SK-N-SH (cell line): Measurements from ENCODE around the gene LY6G5C. TPM values are rescaled to one million over a fixed set of nuclear protein-coding genes. Genes with fewer than 3 reads are reported as not detected.
A peak's percentile ranks its signal among the peaks of the same experiment; 100 is the strongest.

Experiments
- CTCF ChIA-PET: fragments of 300-600, 350-600 bp; formaldehyde crosslinking; extraction: SDS; loops from one replicate; lab custom pipeline; 2021; lab: Yijun Ruan, JAX
- POLR2A ChIA-PET: fragments of 350-600 bp; sonication (Branson Sonifier 250); formaldehyde crosslinking; extraction: SDS; loops from one replicate; lab custom pipeline; 2020; ENCODE audit warnings: antibody characterized with exemption, inconsistent platforms; lab: Yijun Ruan, JAX
- DNase-seq: peaks from one replicate; pipeline ENCODE4 v3.0.0; 2012
- H2AFZ ChIP-seq: fragments of 200-600 bp; sonication (generic); 2 replicates; pipeline ENCODE4 v1.8.1; 2016; ENCODE audit warnings: antibody characterized with exemption, mild to moderate bottlenecking, low read depth
- H3F3A ChIP-seq: fragments of 200-600 bp; sonication (generic); replicated peaks from 2 replicates; pipeline ENCODE3; 2016; ENCODE audit warnings: antibody characterized with exemption, mild to moderate bottlenecking; ENCODE audit not compliant: insufficient read depth
- H3K27ac ChIP-seq, 2 experiments: fragments of 200-500 bp in 1 of 2; fragments of 200-600 bp in 1 of 2; sonication (Bioruptor generic) in 1 of 2; sonication (generic), shearing (Covaris generic) in 1 of 2; 2 replicates each; pipeline versions ENCODE4 v1.5.1 to v1.6.1; 2014 to 2016; ENCODE audit warnings: low read depth in 2 of 2, inconsistent platforms in 1 of 2, low read length in 1 of 2, mild to moderate bottlenecking in 1 of 2, mixed read lengths in 1 of 2
- H3K27me3 ChIP-seq: fragments of 200-600 bp; sonication (generic), shearing (Covaris generic); 2 replicates; pipeline ENCODE4 v1.6.1; 2016; ENCODE audit warnings: mixed run types; ENCODE audit not compliant: insufficient read depth
- H3K36me3 ChIP-seq, 2 experiments: fragments of 200-500 bp in 1 of 2; fragments of 200-600 bp in 1 of 2; sonication (Bioruptor generic) in 1 of 2; sonication (generic) in 1 of 2; replicated peaks in 1 of 2; 2 replicates each; pipeline versions ENCODE3 to v1.5.1; 2014 to 2016; ENCODE audit warnings: low read length in 1 of 2, mild to moderate bottlenecking in 1 of 2; ENCODE audit not compliant: insufficient read depth in 2 of 2, control insufficient read depth in 1 of 2
- H3K4me1 ChIP-seq, 2 experiments: fragments of 200-500 bp in 1 of 2; fragments of 200-600 bp in 1 of 2; sonication (Bioruptor generic) in 1 of 2; sonication (generic), shearing (Covaris generic) in 1 of 2; 2 replicates each; pipeline versions ENCODE4 v1.5.1 to v1.6.1; 2014 to 2016; ENCODE audit warnings: low read depth in 1 of 2, low read length in 1 of 2, mixed run types in 1 of 2; ENCODE audit not compliant: insufficient read depth in 2 of 2, control insufficient read depth in 1 of 2
- H3K4me2 ChIP-seq: fragments of 200-600 bp; sonication (generic), shearing (Covaris generic); 2 replicates; pipeline ENCODE4 v1.6.1; 2017; ENCODE audit warnings: mixed run types
- H3K4me3 ChIP-seq, 2 experiments: fragments of 200-500 bp in 1 of 2; fragments of 200-600 bp in 1 of 2; sonication (Bioruptor generic) in 1 of 2; sonication (generic), shearing (Covaris generic) in 1 of 2; 2 replicates each; pipeline versions ENCODE4 v1.5.1 to v1.8.1; 2014 to 2016; ENCODE audit warnings: low read depth in 2 of 2, inconsistent platforms in 1 of 2, low read length in 1 of 2, mild to moderate bottlenecking in 1 of 2, mixed read lengths in 1 of 2, moderate library complexity in 1 of 2
- H3K79me2 ChIP-seq: fragments of 200-600 bp; sonication (generic); 2 replicates; pipeline ENCODE4 v1.8.1; 2017; ENCODE audit warnings: mild to moderate bottlenecking; ENCODE audit not compliant: insufficient read depth
- H3K9ac ChIP-seq: fragments of 200-600 bp; sonication (generic); 2 replicates; pipeline ENCODE4 v1.6.1; 2017; ENCODE audit warnings: mixed run types
- H3K9me2 ChIP-seq: fragments of 200-600 bp; sonication (generic); 2 replicates; pipeline ENCODE4 v1.6.1; 2017; ENCODE audit warnings: mixed run types
- H3K9me3 ChIP-seq: fragments of 200-600 bp; sonication (generic); 2 replicates; pipeline ENCODE4 v1.6.1; 2017; ENCODE audit warnings: mixed run types, mild to moderate bottlenecking, moderate library complexity
- H4K20me1 ChIP-seq: fragments of 200-600 bp; sonication (generic); 2 replicates; pipeline ENCODE4 v1.6.1; 2017; ENCODE audit warnings: mild to moderate bottlenecking, mixed run types; ENCODE audit not compliant: insufficient read depth
- ELF1 ChIP-seq: IDR thresholded peaks from 2 replicates; pipeline ENCODE4 v1.4.0; 2012
- EP300 ChIP-seq, 2 experiments: IDR thresholded peaks; 2 replicates each; pipeline versions ENCODE4 v1.4.0 to v1.6.1; 2012; ENCODE audit warnings: borderline replicate concordance in 1 of 2, low read depth in 1 of 2, low read length in 1 of 2
- FOXM1 ChIP-seq: IDR thresholded peaks from 2 replicates; pipeline ENCODE4 v1.4.0; 2012; ENCODE audit warnings: low read depth, mild to moderate bottlenecking
- GATA2 ChIP-seq: sonication (generic); formaldehyde crosslinking; IDR thresholded peaks from 2 replicates; pipeline ENCODE4 v1.5.0; 2020; ENCODE audit warnings: mild to moderate bottlenecking, missing genetic modification reagents
- JUND ChIP-seq: IDR thresholded peaks from 2 replicates; pipeline ENCODE4 v1.4.0; 2012
- MXI1 ChIP-seq: IDR thresholded peaks from 2 replicates; pipeline ENCODE4 v1.6.1; 2012; ENCODE audit warnings: mild to moderate bottlenecking, low read depth, low read length, improper control_type of control experiment
- NRF1 ChIP-seq: IDR thresholded peaks from 2 replicates; pipeline ENCODE4 v1.6.1; 2012; ENCODE audit warnings: low read depth, mild to moderate bottlenecking, low read length
- POLR2AphosphoS5 ChIP-seq: IDR thresholded peaks from 2 replicates; pipeline ENCODE4 v1.6.1; 2012; ENCODE audit warnings: low read depth, low read length
- SIN3A ChIP-seq: IDR thresholded peaks from 2 replicates; pipeline ENCODE4 v1.6.1; 2012; ENCODE audit warnings: low read depth, mild to moderate bottlenecking, low read length, moderate library complexity, borderline replicate concordance
- TEAD4 ChIP-seq: IDR thresholded peaks from 2 replicates; pipeline ENCODE4 v1.4.0; 2012; ENCODE audit warnings: mild to moderate bottlenecking, borderline replicate concordance; ENCODE audit not compliant: insufficient read depth
- YY1 ChIP-seq: IDR thresholded peaks from 2 replicates; pipeline ENCODE4 v1.4.0; 2012; ENCODE audit warnings: low read depth, mild to moderate bottlenecking
- WGBS: methylation state at CpG from one replicate; pipeline ENCODE4 v1.1.6; 2017; ENCODE audit warnings: low lambda C conversion rate; 5-methylcytosine and 5-hydroxymethylcytosine counted together
- polyA plus RNA-seq, 3 experiments: library from polyadenylated mRNA; depleted of rRNA; stranded (reverse); fragments of >200 nt; gene quantifications; 2 replicates each; pipeline ENCODE4 v1.2.3, GENCODE V29; 2012
- TF ChIP-seq, protein P1 (sequence below): fragments of 150-350 bp; IDR thresholded peaks from 2 replicates; pipeline ENCODE4 v1.6.1; 2017; ENCODE audit warnings: antibody characterized with exemption, low read length, low read depth, borderline replicate concordance
- TF ChIP-seq, protein P2 (sequence below): IDR thresholded peaks from 2 replicates; pipeline ENCODE4 v1.4.0; 2012; ENCODE audit warnings: low read depth
- TF ChIP-seq, protein P3 (sequence below): IDR thresholded peaks from 2 replicates; pipeline ENCODE4 v1.6.1; 2012; ENCODE audit warnings: mild to moderate bottlenecking, low read depth, low read length, moderate library complexity
- TF ChIP-seq, protein P4 (sequence below): fragments of 200-600 bp; sonication (generic); IDR thresholded peaks from 2 replicates; pipeline ENCODE4 v1.6.1; 2017; ENCODE audit warnings: antibody characterized with exemption, mild to moderate bottlenecking, moderate library complexity

The LY6G5C gene
- polyA plus RNA-seq, 1 of the 3 experiments (the other 2 are of a cell fraction), result 1.1 TPM

DNA sequence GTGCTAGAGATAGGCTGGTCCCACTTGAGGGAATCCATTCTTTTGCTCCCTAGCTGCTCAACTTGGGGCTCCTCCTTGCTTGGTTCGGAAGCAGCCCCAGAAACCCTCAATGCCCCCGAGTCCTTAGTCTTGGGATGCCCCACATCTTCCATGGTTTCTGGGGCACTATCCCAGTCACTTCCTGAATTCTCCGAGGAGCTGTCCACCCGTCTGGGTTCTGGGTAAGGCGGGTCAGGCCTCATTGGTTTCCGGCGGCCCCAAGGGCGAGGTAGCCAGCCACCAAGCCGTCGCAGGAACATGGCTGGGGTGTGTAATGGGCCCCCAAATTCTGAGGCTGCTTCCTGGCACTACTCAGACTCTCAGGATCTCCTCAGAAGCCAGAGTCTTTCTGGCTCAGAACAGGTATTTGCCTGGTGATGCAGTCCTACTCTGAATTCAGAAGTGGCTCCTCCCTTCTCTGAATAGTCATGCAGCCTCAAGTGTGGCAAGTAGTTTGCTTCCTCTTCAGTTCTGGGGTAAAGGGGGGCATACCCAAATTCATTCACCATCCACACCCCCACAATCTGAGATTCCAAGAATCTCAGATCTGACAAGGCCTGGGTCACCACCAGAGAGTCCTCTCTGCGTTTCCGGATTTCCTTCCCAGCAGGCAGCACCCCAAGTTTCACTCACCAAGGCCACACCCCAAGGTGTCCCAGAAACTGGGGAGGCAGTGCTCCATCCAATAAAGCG lies 21.1 kb downstream of the LY6G5C start:
- DNase-seq, result no peak
- H3F3A ChIP-seq, result peaks cover 24% of the 10 kb centered on the region
- H3K9me2 ChIP-seq, result no peaks in the 10 kb centered on the region
- H3K27me3 ChIP-seq, result no peaks in the 10 kb centered on the region
- H2AFZ ChIP-seq, result peak overlapping the region; percentile 17; the same call in 1 of the 2 replicates
- POLR2A ChIA-PET, result interaction anchor here (0.6 to 2.3 kb wide), 7 partner anchors 8 to 43 kb away, joined by 3 to 16 read pairs (median 4); partner anchors contain the start of genes ABHD16A and BAG6
- H3K4me1 ChIP-seq, result peaks cover 22 to 35% of the 10 kb centered on the region in 2 experiments; a peak in 2 of 4 replicates
- 9% methylated on average over 9 of the region's 13 CpGs for WGBS
- H3K4me3 ChIP-seq, result peak overlapping the region; percentile 85
- H3K27ac ChIP-seq, result peak overlapping the region; percentile 67 to 86
- CTCF ChIA-PET, result no interaction called here
- peaks cover 8% of the 10 kb centered on the region; the same call in 1 of the 2 replicates for H4K20me1 ChIP-seq
- peak overlapping the region; percentile 97 for H3K4me2 ChIP-seq
- H3K36me3 ChIP-seq, result peaks cover 14 to 15% of the 10 kb centered on the region in 2 experiments
- peaks cover 83% of the 10 kb centered on the region for H3K79me2 ChIP-seq
- peak; percentile 73 for TF ChIP-seq SIN3A
- TF ChIP-seq, protein P1, sequence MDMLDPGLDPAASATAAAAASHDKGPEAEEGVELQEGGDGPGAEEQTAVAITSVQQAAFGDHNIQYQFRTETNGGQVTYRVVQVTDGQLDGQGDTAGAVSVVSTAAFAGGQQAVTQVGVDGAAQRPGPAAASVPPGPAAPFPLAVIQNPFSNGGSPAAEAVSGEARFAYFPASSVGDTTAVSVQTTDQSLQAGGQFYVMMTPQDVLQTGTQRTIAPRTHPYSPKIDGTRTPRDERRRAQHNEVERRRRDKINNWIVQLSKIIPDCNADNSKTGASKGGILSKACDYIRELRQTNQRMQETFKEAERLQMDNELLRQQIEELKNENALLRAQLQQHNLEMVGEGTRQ, result no peak
- TF ChIP-seq, protein P2, sequence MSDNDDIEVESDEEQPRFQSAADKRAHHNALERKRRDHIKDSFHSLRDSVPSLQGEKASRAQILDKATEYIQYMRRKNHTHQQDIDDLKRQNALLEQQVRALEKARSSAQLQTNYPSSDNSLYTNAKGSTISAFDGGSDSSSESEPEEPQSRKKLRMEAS, result no peak
- TF ChIP-seq, protein P3, sequence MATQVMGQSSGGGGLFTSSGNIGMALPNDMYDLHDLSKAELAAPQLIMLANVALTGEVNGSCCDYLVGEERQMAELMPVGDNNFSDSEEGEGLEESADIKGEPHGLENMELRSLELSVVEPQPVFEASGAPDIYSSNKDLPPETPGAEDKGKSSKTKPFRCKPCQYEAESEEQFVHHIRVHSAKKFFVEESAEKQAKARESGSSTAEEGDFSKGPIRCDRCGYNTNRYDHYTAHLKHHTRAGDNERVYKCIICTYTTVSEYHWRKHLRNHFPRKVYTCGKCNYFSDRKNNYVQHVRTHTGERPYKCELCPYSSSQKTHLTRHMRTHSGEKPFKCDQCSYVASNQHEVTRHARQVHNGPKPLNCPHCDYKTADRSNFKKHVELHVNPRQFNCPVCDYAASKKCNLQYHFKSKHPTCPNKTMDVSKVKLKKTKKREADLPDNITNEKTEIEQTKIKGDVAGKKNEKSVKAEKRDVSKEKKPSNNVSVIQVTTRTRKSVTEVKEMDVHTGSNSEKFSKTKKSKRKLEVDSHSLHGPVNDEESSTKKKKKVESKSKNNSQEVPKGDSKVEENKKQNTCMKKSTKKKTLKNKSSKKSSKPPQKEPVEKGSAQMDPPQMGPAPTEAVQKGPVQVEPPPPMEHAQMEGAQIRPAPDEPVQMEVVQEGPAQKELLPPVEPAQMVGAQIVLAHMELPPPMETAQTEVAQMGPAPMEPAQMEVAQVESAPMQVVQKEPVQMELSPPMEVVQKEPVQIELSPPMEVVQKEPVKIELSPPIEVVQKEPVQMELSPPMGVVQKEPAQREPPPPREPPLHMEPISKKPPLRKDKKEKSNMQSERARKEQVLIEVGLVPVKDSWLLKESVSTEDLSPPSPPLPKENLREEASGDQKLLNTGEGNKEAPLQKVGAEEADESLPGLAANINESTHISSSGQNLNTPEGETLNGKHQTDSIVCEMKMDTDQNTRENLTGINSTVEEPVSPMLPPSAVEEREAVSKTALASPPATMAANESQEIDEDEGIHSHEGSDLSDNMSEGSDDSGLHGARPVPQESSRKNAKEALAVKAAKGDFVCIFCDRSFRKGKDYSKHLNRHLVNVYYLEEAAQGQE, result peak; percentile 94
- peak; percentile 45 for TF ChIP-seq ELF1
- no peaks in the 10 kb centered on the region for H3K9me3 ChIP-seq
- H3K9ac ChIP-seq, result peak overlapping the region; percentile 86

DNA sequence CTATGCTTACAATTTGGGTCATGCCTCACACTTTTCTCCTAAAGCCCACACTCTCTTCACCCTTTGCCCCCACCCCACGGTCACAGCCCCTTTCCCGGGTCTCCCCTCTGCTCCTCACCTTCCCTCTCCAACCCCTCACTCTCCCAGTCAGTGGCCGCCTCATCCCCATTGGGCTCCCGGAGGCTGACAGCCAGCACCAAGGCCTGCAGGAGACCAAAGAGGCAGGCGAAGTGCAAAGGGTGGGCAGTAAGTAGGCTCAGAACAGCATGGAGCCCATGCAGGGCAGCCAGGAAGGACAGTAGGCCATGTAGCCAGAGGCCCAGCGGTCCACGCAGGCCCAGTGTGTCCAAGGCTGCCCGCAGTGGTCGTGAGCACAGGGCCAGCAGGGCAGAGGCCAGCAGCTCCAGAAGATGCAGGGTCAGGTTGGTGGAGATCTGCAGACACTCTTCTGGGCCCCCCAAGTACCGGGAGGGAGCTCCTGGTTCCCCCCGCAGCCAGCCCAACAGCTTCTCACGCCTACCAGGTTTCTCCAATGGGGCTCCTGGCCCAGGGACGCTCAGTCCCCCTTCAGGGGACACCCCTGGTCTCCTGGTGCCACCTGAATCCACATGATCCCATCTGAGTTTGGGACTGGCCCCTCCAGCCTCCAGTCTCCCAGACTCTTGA lies 21.8 kb downstream of the LY6G5C start:
- ChIA-PET POLR2A (interaction anchor here (0.6 to 1.2 kb wide), 2 partner anchors 9 to 19 kb away, joined by 3 read pairs; no protein-coding TSS in a partner anchor), CTCF (no interaction called here)
- Histone ChIP-seq H4K20me1 (peaks cover 8% of the 10 kb centered on the region; the same call in 1 of the 2 replicates), H2AFZ (no peak overlapping the region), H3K9me3 (no peaks in the 10 kb centered on the region), H3K79me2 (peaks cover 83% of the 10 kb centered on the region), H3K27ac (no peak overlapping the region; a peak in 1 of 4 replicates), H3K9me2 (no peaks in the 10 kb centered on the region), H3K4me1 (peaks cover 19 to 33% of the 10 kb centered on the region in 2 experiments; a peak in 2 of 4 replicates), H3K9ac (peak overlapping the region; percentile 86; the same call in 1 of the 2 replicates), H3K27me3 (no peaks in the 10 kb centered on the region), H3K4me3 (peak overlapping the region; percentile 85), H3K4me2 (peak overlapping the region; percentile 97), H3K36me3 (peaks cover 14 to 15% of the 10 kb centered on the region in 2 experiments), H3F3A (peaks cover 26% of the 10 kb centered on the region)
- DNase-seq, result no peak
- WGBS, result 93% methylated on average over 6 of the region's 13 CpGs
- TF ChIP-seq POLR2AphosphoS5, result no peak
- no peak for TF ChIP-seq EP300 (IDR thresholded peaks at IDR 0.05; ENCODE audit: borderline replicate concordance in 1 of 2, low read depth in 1 of 2, low read length in 1 of 2)
- no peak for TF ChIP-seq FOXM1
- TF ChIP-seq, protein P4, sequence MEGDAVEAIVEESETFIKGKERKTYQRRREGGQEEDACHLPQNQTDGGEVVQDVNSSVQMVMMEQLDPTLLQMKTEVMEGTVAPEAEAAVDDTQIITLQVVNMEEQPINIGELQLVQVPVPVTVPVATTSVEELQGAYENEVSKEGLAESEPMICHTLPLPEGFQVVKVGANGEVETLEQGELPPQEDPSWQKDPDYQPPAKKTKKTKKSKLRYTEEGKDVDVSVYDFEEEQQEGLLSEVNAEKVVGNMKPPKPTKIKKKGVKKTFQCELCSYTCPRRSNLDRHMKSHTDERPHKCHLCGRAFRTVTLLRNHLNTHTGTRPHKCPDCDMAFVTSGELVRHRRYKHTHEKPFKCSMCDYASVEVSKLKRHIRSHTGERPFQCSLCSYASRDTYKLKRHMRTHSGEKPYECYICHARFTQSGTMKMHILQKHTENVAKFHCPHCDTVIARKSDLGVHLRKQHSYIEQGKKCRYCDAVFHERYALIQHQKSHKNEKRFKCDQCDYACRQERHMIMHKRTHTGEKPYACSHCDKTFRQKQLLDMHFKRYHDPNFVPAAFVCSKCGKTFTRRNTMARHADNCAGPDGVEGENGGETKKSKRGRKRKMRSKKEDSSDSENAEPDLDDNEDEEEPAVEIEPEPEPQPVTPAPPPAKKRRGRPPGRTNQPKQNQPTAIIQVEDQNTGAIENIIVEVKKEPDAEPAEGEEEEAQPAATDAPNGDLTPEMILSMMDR, result no peak
- no peak for TF ChIP-seq JUND
- no peak for TF ChIP-seq YY1
- TF ChIP-seq NRF1, result no peak
- no peak for TF ChIP-seq MXI1
- TF ChIP-seq GATA2 (CRISPR knock-in tag), result no peak
- no peak for TF ChIP-seq SIN3A
- no peak for TF ChIP-seq TEAD4
- TF ChIP-seq, protein P2, result no peak
